Measurements from ENCODE around the gene SAMD4B. TPM values are rescaled to one million over a fixed set of nuclear protein-coding genes. Genes with fewer than 3 reads are reported as not detected.
A peak's percentile ranks its signal among the peaks of the same experiment; 100 is the strongest.

Gene SAMD4B
- total and polyA plus RNA-seq, 2 experiments from 2014 or later = 104 to 172 TPM

- TF ChIP-seq STAT1 (IDR thresholded peaks at IDR 0.05; ENCODE audit: unreplicated experiment) (no peak), ZNF114 (CRISPR knock-in tag; IDR thresholded peaks at IDR 0.05) (no peak)
Measured at GRCh38 chr19:39334444-39334976, 7.7 kb upstream of the SAMD4B start (continued).

GRCh38 chr19:39335168-39335548 is 7.1 kb upstream of the SAMD4B start:
- no peak for ATAC-seq
- no peak overlapping the region; the same call in 1 of the 2 replicates for H3K27ac Mint-ChIP-seq

More at GRCh38 chr19:39335168-39335548, 7.1 kb upstream of the SAMD4B start:
- no peaks in the 10 kb centered on the region for H3K36me3 ChIP-seq (ENCODE audit: insufficient read depth)
- no peaks in the 10 kb centered on the region for H3K79me2 ChIP-seq (replicated peaks; ENCODE audit: insufficient read depth)
- no peaks in the 10 kb centered on the region for H4K20me1 ChIP-seq (replicated peaks; ENCODE audit: insufficient read depth)
- no peaks in the 10 kb centered on the region for H3K9me3 Mint-ChIP-seq
- H3K4me1 Mint-ChIP-seq = peaks cover 3% of the 10 kb centered on the region; the same call in 1 of the 3 replicates
- DNase-seq (ENCODE audit: low spot score) = no peak
- H3K4me1 ChIP-seq (ENCODE audit: insufficient read depth) = no peaks in the 10 kb centered on the region
- no peaks in the 10 kb centered on the region for H3K9me2 ChIP-seq (ENCODE audit: insufficient read depth)
- peaks cover 20% of the 10 kb centered on the region for H3K27me3 Mint-ChIP-seq (ENCODE audit: insufficient read depth, low read depth, poor library complexity)
- TF ChIP-seq CTCF (conservative IDR thresholded peaks at IDR 0.05; ENCODE audit: low read depth in 2 of 2) (no peak), NANOG (IDR thresholded peaks at IDR 0.05; ENCODE audit: borderline replicate concordance) (no peak), EZH2phosphoT487 (IDR thresholded peaks at IDR 0.05; ENCODE audit: unreplicated experiment) (no peak), REST (IDR thresholded peaks at IDR 0.05; ENCODE audit: unreplicated experiment) (no peak), CREB1 (CRISPR knock-in tag; IDR thresholded peaks at IDR 0.05; ENCODE audit: low read depth) (no peak), ZNF331 (CRISPR knock-in tag; IDR thresholded peaks at IDR 0.05; ENCODE audit: low read depth) (no peak), ETS1 (IDR thresholded peaks at IDR 0.05) (no peak)
- peak overlapping the region; percentile 52; the same call in 1 of the 2 replicates for H2AFZ ChIP-seq
- no peaks in the 10 kb centered on the region for H3K36me3 Mint-ChIP-seq (ENCODE audit: low read depth)
- no peak overlapping the region for H3K4me3 Mint-ChIP-seq
- no peaks in the 10 kb centered on the region for H3K27me3 ChIP-seq (ENCODE audit: insufficient read depth)
- H3F3A ChIP-seq (replicated peaks; ENCODE audit: low read depth) = no peaks in the 10 kb centered on the region
- no peak overlapping the region for H3K4me2 ChIP-seq
- no peak overlapping the region for H3K4me3 ChIP-seq
- H3K27ac ChIP-seq (ENCODE audit: low read depth) = no peak overlapping the region

All from GM23338 (cell line).